NCI-H526 (cell line): Measurements from ENCODE around the gene MTARC1.

Experiments
- DNase-seq, 2 experiments: peaks; one replicate each; lab custom pipeline; 2025; lab: John Stamatoyannopoulos, UW

The MTARC1 gene

DNA sequence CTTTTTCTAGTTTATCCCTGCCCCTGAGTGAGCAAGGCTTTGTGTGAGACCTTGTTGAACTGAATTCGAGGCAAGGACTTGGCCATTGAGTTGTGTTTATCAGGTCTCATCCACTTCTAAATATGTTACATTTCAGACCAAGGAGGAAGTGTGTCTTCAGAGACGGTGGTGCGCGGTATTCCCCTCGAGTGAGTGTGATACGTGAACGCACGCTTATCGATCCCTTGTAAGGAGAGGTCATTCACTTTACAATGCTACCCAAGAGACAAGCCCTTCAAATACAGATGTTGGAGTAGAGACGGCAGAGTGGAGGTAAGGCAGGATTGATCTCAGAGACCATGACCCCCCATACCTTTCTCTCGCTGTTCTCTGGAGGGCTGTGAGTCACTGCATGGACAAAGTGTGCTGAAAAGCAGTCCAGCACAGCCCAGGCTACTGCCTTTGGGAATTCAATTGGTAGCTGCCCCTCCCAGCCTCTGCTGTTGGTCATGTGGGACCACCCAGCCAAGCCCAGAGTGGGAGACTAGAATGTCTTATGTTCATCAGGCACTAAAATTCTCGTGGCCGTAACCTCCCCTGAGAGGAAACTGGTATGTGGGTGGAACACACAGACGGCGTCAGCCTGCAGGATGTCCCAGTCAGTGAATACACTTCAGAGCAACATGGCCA lies 16.3 kb upstream of the MTARC1 start:
- DNase-seq = no peak

DNA sequence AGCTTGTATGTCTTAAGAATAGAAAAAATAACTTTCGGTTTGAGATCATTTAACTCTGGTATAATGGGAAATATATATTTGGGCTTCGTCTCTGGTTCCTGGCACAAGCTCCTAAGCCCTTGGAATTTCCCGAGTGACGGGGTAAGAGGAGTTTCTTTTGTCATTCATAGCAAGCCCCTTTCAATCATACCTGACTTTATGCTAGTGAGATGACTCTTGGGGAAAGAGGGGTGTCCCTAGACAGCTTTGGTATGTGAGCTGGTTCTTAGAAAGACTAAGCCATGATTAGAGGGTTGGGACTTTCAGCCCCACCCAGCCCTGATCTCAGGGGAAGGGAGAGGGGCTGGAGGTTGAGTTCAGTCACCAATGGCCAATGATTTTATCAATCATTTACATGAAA lies 13.9 kb upstream of the MTARC1 start:
- no peak for DNase-seq

- DNase-seq = peak in 1 of 2 experiments; percentile 14
These were observed 11.4 kb upstream of the MTARC1 start for GRCh38 chr1:220775240-220775853.

DNA sequence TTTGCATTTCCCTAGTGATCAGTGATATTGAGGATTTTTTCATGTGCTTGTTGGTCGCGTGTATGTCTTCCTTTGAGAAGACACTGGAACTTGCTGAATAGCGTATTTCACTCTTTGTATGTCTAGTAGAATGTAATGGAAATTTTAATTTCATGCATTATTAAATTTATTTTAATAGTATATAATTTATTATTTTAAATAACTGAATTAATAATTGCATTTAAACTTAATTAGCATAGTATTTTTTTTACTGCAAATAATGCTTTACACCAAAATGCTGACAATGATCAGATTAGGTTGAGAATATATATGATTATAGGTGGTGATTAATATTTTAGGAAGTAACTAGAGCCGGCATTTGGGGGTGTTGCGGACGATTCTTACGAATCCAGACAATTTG lies 10.5 kb upstream of the MTARC1 start:
- DNase-seq = no peak

DNA sequence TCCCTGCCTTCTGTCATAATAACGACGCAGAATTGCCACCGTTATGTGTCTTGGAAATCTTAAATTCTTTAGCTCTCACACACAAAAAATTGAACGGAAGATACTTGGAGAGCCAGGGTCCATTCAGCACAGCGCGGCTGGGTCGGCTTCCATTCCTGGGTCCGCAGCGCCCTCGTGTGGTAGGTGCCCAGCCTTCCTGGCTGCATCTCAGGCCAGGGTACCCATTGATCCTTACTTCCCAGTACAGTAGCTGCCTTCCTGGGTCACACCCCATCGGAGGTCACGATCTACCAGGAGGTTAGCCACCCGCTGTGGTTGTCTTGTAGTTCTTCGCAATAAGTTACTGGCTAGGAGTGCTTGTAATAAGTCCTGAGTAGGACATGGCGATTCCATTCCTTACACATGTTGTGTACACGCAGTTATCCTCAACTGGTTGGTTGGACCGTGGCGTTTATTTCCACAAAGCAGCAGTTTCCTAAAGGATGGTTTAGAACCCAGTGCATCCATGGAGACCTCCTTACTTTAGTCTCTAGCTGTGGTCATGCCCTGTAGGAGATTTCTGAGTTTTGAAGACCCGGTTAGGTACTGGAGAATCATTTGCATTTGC lies 9.9 kb upstream of the MTARC1 start:
- DNase-seq = peak; percentile 12 to 70

DNA sequence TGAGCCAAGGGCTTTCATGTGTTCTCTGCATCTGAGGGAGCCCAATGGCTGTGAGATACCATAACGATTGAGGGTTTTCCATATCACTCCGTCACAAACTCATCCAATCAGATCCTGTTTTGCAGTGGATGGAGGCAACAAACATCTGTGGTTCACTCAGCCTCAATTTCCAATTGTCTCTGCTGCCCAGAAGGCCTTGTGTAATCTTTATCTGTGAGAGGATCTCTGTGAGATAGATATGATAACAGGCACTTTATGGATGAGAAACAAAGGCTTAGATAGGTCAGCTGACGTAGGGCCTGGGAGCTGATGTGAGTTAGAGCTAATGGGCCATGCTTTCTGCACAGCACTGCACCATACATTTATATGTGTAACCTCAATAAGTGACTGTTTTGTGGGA lies 3.3 kb upstream of the MTARC1 start:
- DNase-seq = no peak

- no peak for DNase-seq
These were observed 2.0 kb upstream of the MTARC1 start for GRCh38 chr1:220784751-220785150.

DNA sequence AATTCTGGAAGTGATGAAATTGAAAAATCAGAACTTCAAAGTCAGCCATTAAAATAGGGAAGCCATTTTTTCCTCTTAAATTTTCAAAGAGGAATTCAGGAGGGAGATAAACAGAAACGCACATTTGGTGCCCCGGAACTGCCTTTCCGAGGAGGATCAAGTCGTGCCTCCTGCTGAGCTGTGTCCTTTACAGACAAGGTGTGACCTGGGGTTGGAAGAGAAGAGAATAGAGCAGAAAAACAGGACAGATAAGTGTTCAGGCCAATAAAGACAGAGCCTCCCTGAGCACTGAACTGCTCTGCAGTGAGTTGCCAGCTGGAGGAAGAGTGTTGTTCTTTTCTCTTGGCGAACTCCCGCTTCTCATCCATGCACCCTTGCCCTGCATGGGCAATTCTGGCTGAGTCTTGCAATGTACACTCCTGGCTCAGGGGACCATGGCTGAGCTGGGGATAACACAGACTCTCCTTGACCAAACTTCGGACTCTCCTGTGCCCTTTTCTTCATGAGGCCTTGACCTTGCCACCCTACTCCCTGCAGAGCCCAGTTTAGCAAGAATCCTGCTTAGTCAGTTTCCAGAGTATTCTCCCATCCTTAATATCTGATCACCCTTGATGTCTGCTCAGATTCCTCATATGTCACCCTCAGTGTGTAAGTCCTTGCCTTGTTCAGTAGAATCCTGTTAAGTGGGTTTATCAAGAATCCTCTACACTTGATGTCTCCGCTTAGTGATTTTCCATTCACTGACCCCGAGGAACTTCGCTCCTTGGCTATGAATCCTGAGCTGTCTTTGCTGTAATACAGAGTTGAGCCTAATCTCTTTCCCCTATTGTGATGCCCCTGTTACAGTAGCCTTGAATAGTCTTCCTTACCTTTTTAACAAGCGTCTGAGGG lies 1.3 kb upstream of the MTARC1 start:
- DNase-seq = no peak

DNA sequence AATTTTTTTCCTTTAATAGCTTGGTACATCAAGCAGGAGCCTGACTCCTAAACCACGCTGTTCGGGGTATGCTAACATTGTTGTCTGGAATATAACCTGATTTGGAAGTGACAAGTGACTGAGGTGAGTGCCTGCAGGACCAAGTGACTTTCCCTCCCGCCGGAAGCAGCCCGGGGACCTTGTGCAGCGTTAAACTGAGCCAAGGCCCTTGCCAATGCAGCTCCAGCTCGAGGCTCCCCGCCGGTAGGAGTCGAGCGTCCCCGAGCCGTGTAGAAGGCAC lies 716 bp upstream of the MTARC1 start:
- DNase-seq = no peak

DNA sequence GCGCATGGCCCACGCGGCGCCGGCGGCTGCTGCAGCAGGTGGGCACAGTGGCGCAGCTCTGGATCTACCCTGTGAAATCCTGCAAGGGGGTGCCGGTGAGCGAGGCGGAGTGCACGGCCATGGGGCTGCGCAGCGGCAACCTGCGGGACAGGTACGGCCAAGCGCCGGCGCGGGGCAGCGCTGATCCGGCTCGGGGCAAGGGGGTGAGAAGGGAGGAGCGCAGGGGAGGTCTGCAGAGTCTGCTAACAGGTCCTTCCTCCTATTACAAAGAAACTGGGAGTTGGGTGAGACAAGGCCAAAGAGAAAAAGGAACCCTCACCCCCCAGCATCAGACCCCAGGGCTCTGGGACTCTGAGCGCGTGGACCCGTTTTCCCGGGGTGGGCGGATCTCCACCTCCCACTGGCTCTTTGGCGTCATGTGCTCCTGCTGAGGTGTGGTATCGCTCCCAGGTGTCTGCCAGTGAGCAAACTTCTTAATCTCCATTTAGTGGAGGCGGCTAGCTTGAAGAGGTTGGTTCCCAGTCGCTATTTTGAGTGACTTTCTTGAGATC lies 431 bp downstream of the MTARC1 start:
- peak; percentile 40 to 82 for DNase-seq

DNA sequence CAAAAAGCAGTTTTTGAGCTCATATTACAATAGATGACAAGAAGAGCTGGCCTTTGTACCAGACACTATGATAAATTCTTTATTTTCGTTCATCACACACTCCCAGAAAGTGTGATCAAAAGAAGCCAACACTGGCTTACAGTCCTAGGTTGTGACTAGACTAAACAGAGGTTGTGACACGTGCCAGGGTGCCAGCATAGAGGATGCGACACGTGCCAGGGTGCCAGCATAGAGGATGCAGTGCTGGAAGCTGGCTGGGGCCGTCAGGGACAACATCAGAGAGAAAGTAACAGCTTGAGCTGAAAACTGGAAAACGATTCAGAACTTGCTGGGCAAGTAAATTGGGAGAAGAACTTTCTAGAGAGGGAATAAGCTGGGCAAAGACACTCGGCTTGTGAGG lies 2.2 kb downstream of the MTARC1 start:
- no peak for DNase-seq

GRCh38 chr1:220789532-220790147 lies 2.9 kb downstream of the MTARC1 start:
- DNase-seq = no peak

GRCh38 chr1:220791285-220791684 lies 4.6 kb downstream of the MTARC1 start:
- DNase-seq = no peak

GRCh38 chr1:220791956-220792355 lies 5.2 kb downstream of the MTARC1 start:
- DNase-seq = no peak

- no peak for DNase-seq
These were observed 9.8 kb downstream of the MTARC1 start for GRCh38 chr1:220796530-220796929.

- no peak for DNase-seq
These were observed 10.3 kb downstream of the MTARC1 start for GRCh38 chr1:220797044-220797443.

- no peak for DNase-seq
These were observed 10.8 kb downstream of the MTARC1 start for GRCh38 chr1:220797553-220797952.

DNA sequence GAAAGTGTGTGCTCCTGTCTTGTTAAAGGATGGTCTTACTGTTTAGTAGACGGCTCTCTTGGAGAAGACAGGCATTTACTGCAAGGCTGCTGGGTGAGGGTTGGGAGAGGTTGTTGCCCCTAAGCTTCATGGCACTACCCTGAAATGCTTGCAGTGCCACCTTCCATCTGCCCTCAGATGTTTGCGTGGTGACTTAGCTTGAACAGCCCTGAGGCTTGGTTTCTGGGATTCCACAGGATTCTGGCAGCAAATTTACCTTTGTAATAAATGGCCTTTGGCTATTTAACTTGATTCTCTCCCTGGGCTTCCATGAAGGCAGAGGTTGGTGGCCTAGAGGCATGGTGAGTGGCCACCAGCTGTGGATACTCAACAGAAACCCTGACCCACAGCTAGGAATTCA lies 11.6 kb downstream of the MTARC1 start:
- DNase-seq = no peak

GRCh38 chr1:220800262-220800661 lies 13.5 kb downstream of the MTARC1 start:
- DNase-seq = no peak

DNA sequence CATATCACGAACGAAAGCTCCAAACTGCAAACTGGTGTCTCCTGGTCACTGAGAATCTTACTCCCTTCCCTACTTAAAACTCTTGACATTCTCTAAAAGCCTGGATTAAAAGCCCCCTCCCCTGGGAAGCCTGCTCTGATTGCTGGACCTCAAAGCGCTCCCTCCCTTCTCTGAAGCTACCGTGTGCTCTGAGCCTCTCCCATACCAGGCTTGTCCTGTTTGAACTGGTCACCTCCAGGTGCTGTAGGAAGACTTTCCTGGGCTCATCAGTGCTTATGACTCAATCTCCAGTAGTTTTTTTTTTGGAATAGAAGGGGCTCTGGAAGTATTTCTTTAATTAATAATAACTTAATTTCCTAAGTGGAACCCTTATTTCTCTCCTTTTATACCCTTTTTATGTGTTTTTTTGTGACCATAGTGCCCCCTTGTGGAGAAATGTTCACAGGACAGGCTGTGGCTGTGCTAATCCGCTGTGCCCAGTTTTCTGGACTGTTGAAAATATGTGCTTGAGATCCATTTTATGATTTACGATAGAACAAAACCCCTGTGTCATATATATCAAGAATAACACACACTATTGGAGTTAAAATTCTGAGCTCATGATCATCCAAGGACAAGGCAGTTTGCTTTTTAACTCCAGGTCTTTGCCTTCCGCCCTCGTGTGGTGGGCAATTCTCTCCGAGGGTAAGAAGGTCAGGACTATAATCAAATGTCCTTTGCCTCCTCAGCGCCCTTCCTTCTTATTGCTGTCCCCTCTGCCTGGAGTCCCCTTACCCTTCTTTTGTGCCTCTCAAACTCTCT lies 16.9 kb downstream of the MTARC1 start:
- peak in 1 of 2 experiments; percentile 36 for DNase-seq

- no peak for DNase-seq
These were observed 17.5 kb downstream of the MTARC1 start for GRCh38 chr1:220804202-220804586.
